22Rv1 (cell line): Measurements from ENCODE around the gene C1orf94.

ENCODE experiments used
- H3K27ac ChIP-seq: fragments of 450-650 bp; 2 replicates; pipeline ENCODE4 v1.5.1; 2017
- CTCF ChIP-seq: fragments of 450-650 bp; IDR thresholded peaks from 2 replicates; pipeline ENCODE4 v1.5.1; 2017; ENCODE audit warnings: mild to moderate bottlenecking
- ZFX ChIP-seq: fragments of 450-650 bp; IDR thresholded peaks from 2 replicates; pipeline ENCODE4 v1.6.1; 2017; ENCODE audit warnings: antibody characterized with exemption, borderline replicate concordance

Gene C1orf94

DNA sequence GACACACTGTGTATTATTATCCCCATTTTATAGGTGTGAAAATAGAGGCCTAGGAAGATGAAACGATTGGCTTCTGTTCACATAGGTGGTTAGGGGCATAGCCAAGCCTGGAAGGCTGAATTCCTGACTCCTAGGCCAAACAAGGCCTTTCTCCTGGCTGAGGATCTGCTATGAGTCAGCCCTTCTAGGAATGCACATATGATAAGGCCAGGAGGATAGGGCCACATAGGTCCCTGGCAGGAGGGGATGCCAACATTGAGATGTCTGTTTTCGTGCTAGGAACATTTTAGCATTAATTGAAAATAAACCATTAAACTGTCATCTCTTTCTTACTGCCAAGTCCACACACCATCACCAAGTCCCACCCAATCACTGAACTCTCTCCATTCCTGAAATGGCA, 20.8 kb upstream of the C1orf94 start:
- no peak overlapping the region for H3K27ac ChIP-seq
- TF ChIP-seq CTCF (no peak), ZFX (no peak)

- peak; percentile 8; the same call in 1 of the 2 replicates for TF ChIP-seq CTCF
- TF ChIP-seq ZFX, result no peak
Measured at GRCh38 chr1:34156739-34157138, 20.0 kb upstream of the C1orf94 start.

GRCh38 chr1:34162852-34163766, 13.6 kb upstream of the C1orf94 start:
- no peak overlapping the region for H3K27ac ChIP-seq
- TF ChIP-seq CTCF (peak; percentile 56), ZFX (no peak)

More at GRCh38 chr1:34156739-34157138, 20.0 kb upstream of the C1orf94 start:
- H3K27ac ChIP-seq, result no peak overlapping the region

DNA sequence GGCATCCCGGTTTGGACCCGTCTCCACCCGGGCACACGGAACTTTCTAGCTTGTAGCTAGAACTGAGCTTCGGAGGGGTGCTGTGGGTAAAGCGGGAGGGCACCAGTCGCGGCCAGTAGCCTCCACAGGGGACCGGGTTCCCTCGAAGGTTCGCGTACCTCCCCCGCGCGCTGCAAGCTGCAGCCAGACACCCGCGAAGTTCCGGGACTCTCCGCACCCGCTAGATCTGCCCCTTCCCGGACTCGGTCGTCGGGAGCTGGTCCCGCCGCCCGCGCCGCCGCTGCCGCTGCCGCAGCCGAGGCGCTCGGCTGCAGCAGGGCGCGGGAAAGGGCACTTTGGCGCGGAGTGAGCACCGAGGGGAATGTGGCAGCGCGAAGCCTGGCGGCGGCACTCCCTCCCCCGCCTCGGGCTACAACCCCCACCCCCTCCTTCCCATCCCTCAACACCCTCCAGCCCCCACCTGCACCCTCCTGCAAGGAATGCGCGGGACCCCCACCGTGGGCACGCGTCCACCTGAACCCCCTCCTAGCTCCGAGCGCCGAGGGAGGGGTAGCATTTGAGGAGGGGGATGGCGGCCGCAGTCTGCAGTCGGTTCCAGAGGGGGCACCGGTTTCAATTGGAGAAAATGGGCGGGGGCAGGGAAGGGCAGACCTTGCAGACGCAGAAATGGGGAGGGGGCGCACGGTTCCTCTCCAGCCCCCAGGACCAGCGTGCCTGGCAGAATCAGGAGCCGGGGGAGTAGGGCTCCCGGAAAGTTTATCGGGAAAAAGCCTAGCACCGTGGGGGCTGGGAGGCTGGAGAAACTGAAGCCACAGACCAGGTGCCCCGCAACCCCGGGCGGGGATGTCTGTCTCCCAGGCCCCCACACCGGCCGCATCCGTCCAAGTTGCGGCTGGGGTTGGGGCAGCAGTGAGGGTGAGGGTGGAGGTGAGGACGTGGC, 12.6 kb upstream of the C1orf94 start:
- no peak overlapping the region for H3K27ac ChIP-seq
- TF ChIP-seq ZFX, result no peak
- TF ChIP-seq CTCF, result no peak

DNA sequence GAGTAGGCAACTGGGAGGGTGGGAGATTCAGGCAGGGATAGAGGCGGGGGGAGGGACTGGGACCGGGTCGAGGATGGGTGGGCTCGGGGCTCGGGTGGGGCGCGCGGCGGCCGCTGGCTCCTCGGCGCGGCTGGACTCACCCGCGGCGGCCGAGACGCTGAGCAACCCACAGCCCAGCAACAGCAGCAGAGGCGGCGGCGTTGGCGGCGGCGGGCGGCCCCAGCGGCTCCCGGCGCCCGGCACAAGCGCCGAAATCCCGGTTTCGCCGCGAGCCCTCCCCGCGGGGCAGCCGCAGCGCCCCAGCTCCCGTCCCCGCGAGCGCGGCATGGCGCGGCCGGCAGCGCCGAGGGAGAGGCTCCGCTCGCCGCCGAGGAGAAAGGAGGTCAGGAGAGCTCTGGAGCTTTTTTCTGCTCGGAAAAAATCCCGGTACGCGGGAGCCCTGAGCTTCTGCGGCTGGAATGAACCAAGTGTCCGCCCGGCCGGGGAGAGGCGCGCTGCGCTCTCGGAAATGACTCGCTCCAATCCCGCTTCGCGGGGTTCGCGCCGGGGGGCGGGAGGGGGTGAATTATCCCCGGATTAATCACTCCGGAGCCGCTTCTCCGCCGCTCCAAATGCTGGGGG, 11.8 kb upstream of the C1orf94 start, which contains the start of gene CSMD2:
CSMD2 (minus strand) TSS at position 460 of the 621 bp plus-strand sequence; CDS start at position 327, 133 bp downstream.
- no peak within 1 kb of the TSS for H3K27ac ChIP-seq

More for the DNA sequence above, 11.8 kb upstream of the C1orf94 start, which contains the start of gene CSMD2:
- no peak for TF ChIP-seq ZFX
- TF ChIP-seq CTCF, result no peak
